K562 (cell line): ENCODE data around the gene MRPL4. TPM values are rescaled to one million over a fixed set of nuclear protein-coding genes. Genes with fewer than 3 reads are reported as not detected.
A peak's percentile ranks its signal among the peaks of the same experiment; 100 is the strongest.

Source experiments
- ARNT ChIP-seq, 2 experiments: fragments of 450-650 bp; IDR thresholded peaks; 2 replicates each; pipeline ENCODE4 v1.6.1; 2016; ENCODE audit warnings: mild to moderate bottlenecking in 1 of 2
- CREM ChIP-seq: IDR thresholded peaks from 2 replicates; pipeline ENCODE4 v1.6.1; 2014; ENCODE audit warnings: antibody characterized with exemption, low read depth
- EP300 ChIP-seq: IDR thresholded peaks from 2 replicates; pipeline ENCODE4 v1.6.1; 2012; ENCODE audit warnings: low read length, improper control_type of control experiment
- ETV1 ChIP-seq: fragments of 450-650 bp; conservative IDR thresholded peaks from 2 replicates; pipeline ENCODE4 v1.6.1; 2016; ENCODE audit warnings: missing genetic modification characterization, control low read depth, low read depth, missing compliant biosample characterization
- HNRNPH1 ChIP-seq: fragments of 200-400 bp; formaldehyde crosslinking; optimal IDR thresholded peaks from 2 replicates; pipeline ENCODE3; 2017; ENCODE audit warnings: low read depth, mild to moderate bottlenecking, low read length, moderate library complexity
- MTA3 ChIP-seq: fragments of 450-650 bp; formaldehyde crosslinking; IDR thresholded peaks from 2 replicates; pipeline ENCODE4 v1.6.1; 2017; ENCODE audit warnings: mild to moderate bottlenecking, borderline replicate concordance
- NR3C1 ChIP-seq: sonication (generic); formaldehyde crosslinking; IDR thresholded peaks from 2 replicates; pipeline ENCODE4 v1.8.1; 2022; ENCODE audit warnings: missing genetic modification reagents
- PRMT5 ChIP-seq: sonication (generic); formaldehyde crosslinking; IDR thresholded peaks from 2 replicates; pipeline ENCODE4 v1.5.0; 2020; ENCODE audit warnings: missing genetic modification reagents
- PURB ChIP-seq: sonication (generic); formaldehyde crosslinking; IDR thresholded peaks from 2 replicates; pipeline ENCODE4 v1.9.0; 2021; ENCODE audit warnings: low read depth, mild to moderate bottlenecking, missing genetic modification reagents
- RAD21 ChIP-seq, 2 experiments: fragments of 250-450 bp in 1 of 2; fragments of 450-650 bp in 1 of 2; sonication (Bioruptor Pico) in 1 of 2; formaldehyde crosslinking in 1 of 2; IDR thresholded peaks in 1 of 2; conservative IDR thresholded peaks in 1 of 2; 2 replicates each; pipeline versions ENCODE4 v1.4.0 to v1.8.0; 2020 to 2022; ENCODE audit warnings: mild to moderate bottlenecking in 2 of 2, moderate library complexity in 1 of 2
- RBBP5 ChIP-seq: fragments of 200-600 bp; sonication (generic); IDR thresholded peaks from 2 replicates; pipeline ENCODE4 v1.6.1; 2012; ENCODE audit warnings: borderline replicate concordance, mild to moderate bottlenecking, low read length, control low read depth, inconsistent platforms; ENCODE audit not compliant: insufficient read depth, poor library complexity, severe bottlenecking
- RFX7 ChIP-seq: fragments of 250-450 bp; sonication (Bioruptor Pico); IDR thresholded peaks from 2 replicates; pipeline ENCODE4 v1.5.1; 2021; ENCODE audit warnings: mild to moderate bottlenecking
- SMAD2 ChIP-seq: fragments of 150-350 bp; IDR thresholded peaks from 2 replicates; pipeline ENCODE4 v1.6.1; 2014; ENCODE audit warnings: low read depth, mild to moderate bottlenecking, low read length
- SNRNP70 ChIP-seq: fragments of 200-400 bp; formaldehyde crosslinking; optimal IDR thresholded peaks from 2 replicates; pipeline ENCODE3; 2017; ENCODE audit warnings: low read depth, low read length
- SRSF7 ChIP-seq: fragments of 200-400 bp; formaldehyde crosslinking; optimal IDR thresholded peaks from 2 replicates; pipeline ENCODE3; 2017; ENCODE audit warnings: mild to moderate bottlenecking, low read depth, low read length
- ZNF124 ChIP-seq: sonication (generic); formaldehyde crosslinking; IDR thresholded peaks from 2 replicates; pipeline ENCODE4 v1.8.1; 2022; ENCODE audit warnings: missing genetic modification reagents
- ZZZ3 ChIP-seq: fragments of 450-650 bp; IDR thresholded peaks from 2 replicates; pipeline ENCODE4 v1.6.1; 2016; ENCODE audit warnings: antibody characterized with exemption, mild to moderate bottlenecking, moderate library complexity
- polyA plus RNA-seq, 8 experiments: library from polyadenylated mRNA; depleted of rRNA in 4 of 8; stranded (reverse) in 5 of 8; unstranded in 3 of 8; fragments of >200 nt; fragmentation: Nextera tagmentation in 2 of 8; fragmentation: Illumina TruSeq in 1 of 8; extraction: Ambion mirVana in 2 of 8; extraction: Trizol in 1 of 8; gene quantifications; 2 replicates each; pipeline versions ENCODE4 v1.2.1 to v1.2.3, GENCODE V29; 2011 to 2014; ENCODE audit warnings: inconsistent platforms in 1 of 8, missing spikeins in 1 of 8
- total RNA-seq, 7 experiments: library from RNA; depleted of rRNA in 6 of 7; stranded (reverse); fragments of >200 nt in 6 of 7; fragmentation: Illumina TruSeq in 2 of 7; extraction: Trizol in 2 of 7; gene quantifications; 2 replicates each; pipeline versions ENCODE4 v1.2.1 to v1.2.3, GENCODE V29; 2011 to 2021; ENCODE audit warnings: low replicate concordance in 1 of 7
- TF ChIP-seq, protein P1 (sequence below): fragments of 450-650 bp; IDR thresholded peaks from 2 replicates; pipeline ENCODE4 v1.6.1; 2016; ENCODE audit warnings: borderline replicate concordance
- TF ChIP-seq, protein P2 (sequence below): fragments of 250-450 bp; sonication (Bioruptor Pico); IDR thresholded peaks from 2 replicates; pipeline ENCODE4 v1.8.0; 2021; ENCODE audit warnings: moderate library complexity, mild to moderate bottlenecking, inconsistent platforms
- TF ChIP-seq, protein P3 (sequence below): fragments of 250-450 bp; sonication (Bioruptor Pico); IDR thresholded peaks from 2 replicates; pipeline ENCODE4 v1.4.0; 2020
- TF ChIP-seq, protein P4 (sequence below): fragments of 250-450 bp; sonication (Bioruptor Pico); IDR thresholded peaks from 2 replicates; pipeline ENCODE4 v1.5.1; 2021; ENCODE audit warnings: mild to moderate bottlenecking
- TF ChIP-seq, protein P5 (sequence below): sonication (generic); formaldehyde crosslinking; IDR thresholded peaks from 2 replicates; pipeline ENCODE4 v1.8.0; 2022; ENCODE audit warnings: missing genetic modification reagents, mild to moderate bottlenecking, moderate library complexity, borderline replicate concordance

The MRPL4 gene
- total and polyA plus RNA-seq, 9 of the 15 experiments (the other 6 are each of a cell fraction or from before 2014, with no cell fraction given) = 1.4 to 239 (median 64.9) TPM

DNA sequence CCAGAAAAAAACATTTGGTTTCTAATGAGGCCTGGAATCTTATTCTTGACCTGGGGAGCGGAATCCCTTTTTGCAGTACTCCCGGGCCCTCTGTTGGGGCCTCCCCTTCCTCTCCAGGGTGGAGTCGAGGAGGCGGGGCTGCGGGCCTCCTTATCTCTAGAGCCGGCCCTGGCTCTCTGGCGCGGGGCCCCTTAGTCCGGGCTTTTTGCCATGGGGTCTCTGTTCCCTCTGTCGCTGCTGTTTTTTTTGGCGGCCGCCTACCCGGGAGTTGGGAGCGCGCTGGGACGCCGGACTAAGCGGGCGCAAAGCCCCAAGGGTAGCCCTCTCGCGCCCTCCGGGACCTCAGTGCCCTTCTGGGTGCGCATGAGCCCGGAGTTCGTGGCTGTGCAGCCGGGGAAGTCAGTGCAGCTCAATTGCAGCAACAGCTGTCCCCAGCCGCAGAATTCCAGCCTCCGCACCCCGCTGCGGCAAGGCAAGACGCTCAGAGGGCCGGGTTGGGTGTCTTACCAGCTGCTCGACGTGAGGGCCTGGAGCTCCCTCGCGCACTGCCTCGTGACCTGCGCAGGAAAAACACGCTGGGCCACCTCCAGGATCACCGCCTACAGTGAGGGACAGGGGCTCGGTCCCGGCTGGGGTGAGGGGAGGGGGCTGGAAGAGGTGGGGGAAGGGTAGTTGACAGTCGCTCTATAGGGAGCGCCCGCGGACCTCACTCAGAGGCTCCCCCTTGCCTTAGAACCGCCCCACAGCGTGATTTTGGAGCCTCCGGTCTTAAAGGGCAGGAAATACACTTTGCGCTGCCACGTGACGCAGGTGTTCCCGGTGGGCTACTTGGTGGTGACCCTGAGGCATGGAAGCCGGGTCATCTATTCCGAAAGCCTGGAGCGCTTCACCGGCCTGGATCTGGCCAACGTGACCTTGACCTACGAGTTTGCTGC, 35.1 kb downstream of the MRPL4 start, which contains the start of gene ICAM4 (continued):
- no peak for TF ChIP-seq RFX7
- no peak for TF ChIP-seq ZNF124 (CRISPR knock-in tag)
- no peak for TF ChIP-seq HNRNPH1
- peak; percentile 33; the same call in 1 of the 2 replicates for TF ChIP-seq EP300
- no peak for TF ChIP-seq PURB (CRISPR knock-in tag)
- TF ChIP-seq SMAD2 = no peak
- TF ChIP-seq ZZZ3 = no peak
- TF ChIP-seq, protein P1, sequence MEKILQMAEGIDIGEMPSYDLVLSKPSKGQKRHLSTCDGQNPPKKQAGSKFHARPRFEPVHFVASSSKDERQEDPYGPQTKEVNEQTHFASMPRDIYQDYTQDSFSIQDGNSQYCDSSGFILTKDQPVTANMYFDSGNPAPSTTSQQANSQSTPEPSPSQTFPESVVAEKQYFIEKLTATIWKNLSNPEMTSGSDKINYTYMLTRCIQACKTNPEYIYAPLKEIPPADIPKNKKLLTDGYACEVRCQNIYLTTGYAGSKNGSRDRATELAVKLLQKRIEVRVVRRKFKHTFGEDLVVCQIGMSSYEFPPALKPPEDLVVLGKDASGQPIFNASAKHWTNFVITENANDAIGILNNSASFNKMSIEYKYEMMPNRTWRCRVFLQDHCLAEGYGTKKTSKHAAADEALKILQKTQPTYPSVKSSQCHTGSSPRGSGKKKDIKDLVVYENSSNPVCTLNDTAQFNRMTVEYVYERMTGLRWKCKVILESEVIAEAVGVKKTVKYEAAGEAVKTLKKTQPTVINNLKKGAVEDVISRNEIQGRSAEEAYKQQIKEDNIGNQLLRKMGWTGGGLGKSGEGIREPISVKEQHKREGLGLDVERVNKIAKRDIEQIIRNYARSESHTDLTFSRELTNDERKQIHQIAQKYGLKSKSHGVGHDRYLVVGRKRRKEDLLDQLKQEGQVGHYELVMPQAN = peak; percentile 43
- TF ChIP-seq, protein P2, sequence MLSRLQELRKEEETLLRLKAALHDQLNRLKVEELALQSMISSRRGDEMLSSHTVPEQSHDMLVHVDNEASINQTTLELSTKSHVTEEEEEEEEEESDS (CRISPR knock-in tag) = no peak
- no peak for TF ChIP-seq SRSF7
- no peak for TF ChIP-seq ETV1 (tag)
- TF ChIP-seq, protein P3, sequence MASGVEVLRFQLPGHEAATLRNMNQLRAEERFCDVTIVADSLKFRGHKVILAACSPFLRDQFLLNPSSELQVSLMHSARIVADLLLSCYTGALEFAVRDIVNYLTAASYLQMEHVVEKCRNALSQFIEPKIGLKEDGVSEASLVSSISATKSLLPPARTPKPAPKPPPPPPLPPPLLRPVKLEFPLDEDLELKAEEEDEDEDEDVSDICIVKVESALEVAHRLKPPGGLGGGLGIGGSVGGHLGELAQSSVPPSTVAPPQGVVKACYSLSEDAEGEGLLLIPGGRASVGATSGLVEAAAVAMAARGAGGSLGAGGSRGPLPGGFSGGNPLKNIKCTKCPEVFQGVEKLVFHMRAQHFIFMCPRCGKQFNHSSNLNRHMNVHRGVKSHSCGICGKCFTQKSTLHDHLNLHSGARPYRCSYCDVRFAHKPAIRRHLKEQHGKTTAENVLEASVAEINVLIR (CRISPR knock-in tag) = no peak
- TF ChIP-seq PRMT5 (CRISPR knock-in tag) = no peak
- TF ChIP-seq, protein P4, sequence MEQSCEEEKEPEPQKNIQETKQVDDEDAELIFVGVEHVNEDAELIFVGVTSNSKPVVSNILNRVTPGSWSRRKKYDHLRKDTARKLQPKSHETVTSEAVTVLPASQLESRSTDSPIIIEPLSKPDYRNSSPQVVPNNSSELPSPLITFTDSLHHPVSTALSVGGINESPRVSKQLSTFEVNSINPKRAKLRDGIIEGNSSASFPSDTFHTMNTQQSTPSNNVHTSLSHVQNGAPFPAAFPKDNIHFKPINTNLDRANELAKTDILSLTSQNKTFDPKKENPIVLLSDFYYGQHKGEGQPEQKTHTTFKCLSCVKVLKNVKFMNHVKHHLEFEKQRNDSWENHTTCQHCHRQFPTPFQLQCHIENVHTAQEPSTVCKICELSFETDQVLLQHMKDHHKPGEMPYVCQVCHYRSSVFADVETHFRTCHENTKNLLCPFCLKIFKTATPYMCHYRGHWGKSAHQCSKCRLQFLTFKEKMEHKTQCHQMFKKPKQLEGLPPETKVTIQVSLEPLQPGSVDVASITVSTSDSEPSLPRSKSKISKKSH (CRISPR knock-in tag) = peak; percentile 74; the same call in 1 of the 2 replicates
- no peak for TF ChIP-seq ARNT (IDR thresholded peaks at IDR 0.05)
- TF ChIP-seq, protein P5, sequence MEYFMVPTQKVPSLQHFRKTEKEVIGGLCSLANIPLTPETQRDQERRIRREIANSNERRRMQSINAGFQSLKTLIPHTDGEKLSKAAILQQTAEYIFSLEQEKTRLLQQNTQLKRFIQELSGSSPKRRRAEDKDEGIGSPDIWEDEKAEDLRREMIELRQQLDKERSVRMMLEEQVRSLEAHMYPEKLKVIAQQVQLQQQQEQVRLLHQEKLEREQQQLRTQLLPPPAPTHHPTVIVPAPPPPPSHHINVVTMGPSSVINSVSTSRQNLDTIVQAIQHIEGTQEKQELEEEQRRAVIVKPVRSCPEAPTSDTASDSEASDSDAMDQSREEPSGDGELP (CRISPR knock-in tag) = peak; percentile 95
- no peak; a peak in 2 of 4 replicates for TF ChIP-seq RAD21 (CRISPR knock-in tag; conservative IDR thresholded peaks at IDR 0.05 in 1 of 2, IDR thresholded peaks at IDR 0.05 in 1 of 2)
- TF ChIP-seq MTA3 = peak; percentile 71
- no peak for TF ChIP-seq SNRNP70
- TF ChIP-seq NR3C1 (CRISPR knock-in tag) = no peak; the same call in none of the 2 replicates
- TF ChIP-seq RBBP5 = peak; percentile 31
- TF ChIP-seq CREM = no peak
